AG09319 (cell line): Measurements from ENCODE around the gene PLRG1.

ENCODE experiments used
- DNase-seq: peaks from one replicate; pipeline ENCODE4 v3.0.0-alpha.2; 2010; ENCODE audit warnings: low read depth; ENCODE audit errors: extremely low read depth
- CTCF ChIP-seq: IDR thresholded peaks from 2 replicates; pipeline ENCODE4 v1.5.1; 2011; ENCODE audit warnings: low read depth, mild to moderate bottlenecking, inconsistent platforms, low read length, moderate library complexity

The PLRG1 gene

GRCh38 chr4:154583677-154584076 lies 33.5 kb upstream of the PLRG1 start:
- no peak for TF ChIP-seq CTCF
- no peak for DNase-seq

- DNase-seq, result no peak
- TF ChIP-seq CTCF, result no peak
Observed at GRCh38 chr4:154583230-154583629, 33.0 kb upstream of the PLRG1 start.

GRCh38 chr4:154582723-154583122 lies 32.5 kb upstream of the PLRG1 start:
- no peak for DNase-seq
- TF ChIP-seq CTCF, result no peak

GRCh38 chr4:154579927-154580326 lies 29.7 kb upstream of the PLRG1 start:
- TF ChIP-seq CTCF, result no peak
- no peak for DNase-seq

GRCh38 chr4:154578919-154579318 lies 28.7 kb upstream of the PLRG1 start:
- DNase-seq, result no peak
- no peak for TF ChIP-seq CTCF

GRCh38 chr4:154577324-154577723 lies 27.1 kb upstream of the PLRG1 start:
- TF ChIP-seq CTCF, result no peak
- no peak for DNase-seq

- DNase-seq, result no peak
- TF ChIP-seq CTCF, result no peak
Observed at GRCh38 chr4:154574311-154574710, 24.1 kb upstream of the PLRG1 start.
